GM18526 (cell line): ENCODE measurements around the gene TTC24.

Source experiments
- POLR2A ChIP-seq: IDR thresholded peaks from 3 replicates; pipeline ENCODE4 v1.6.1; 2011; ENCODE audit not compliant: insufficient read length; ENCODE audit errors: extremely low read depth

The TTC24 gene

GRCh38 chr1:156592158-156592909, 12.8 kb downstream of the TTC24 start:
- TF ChIP-seq POLR2A = no peak

- TF ChIP-seq POLR2A = no peak
Observed at GRCh38 chr1:156592910-156593660, 13.6 kb downstream of the TTC24 start.

- TF ChIP-seq POLR2A = no peak
Observed at GRCh38 chr1:156593661-156593989, 14.1 kb downstream of the TTC24 start.

GRCh38 chr1:156594190-156594589, 14.7 kb downstream of the TTC24 start:
- TF ChIP-seq POLR2A = no peak

- no peak for TF ChIP-seq POLR2A
Observed at GRCh38 chr1:156595016-156595415, 15.5 kb downstream of the TTC24 start.

- TF ChIP-seq POLR2A = no peak
Observed at GRCh38 chr1:156596426-156596825, 16.9 kb downstream of the TTC24 start.

GRCh38 chr1:156598125-156598524, 18.6 kb downstream of the TTC24 start:
- TF ChIP-seq POLR2A = no peak

GRCh38 chr1:156598731-156599432, 19.4 kb downstream of the TTC24 start:
- no peak for TF ChIP-seq POLR2A

- no peak for TF ChIP-seq POLR2A
Observed at GRCh38 chr1:156599811-156600210, 20.3 kb downstream of the TTC24 start.

- no peak for TF ChIP-seq POLR2A
Observed at GRCh38 chr1:156600733-156601121, 21.2 kb downstream of the TTC24 start.

GRCh38 chr1:156601122-156601830, 21.8 kb downstream of the TTC24 start, which contains the start of gene GPATCH4:
TSS of gene GPATCH4 (minus strand) at chr1:156601479.
- TF ChIP-seq POLR2A = peak; percentile 74

GRCh38 chr1:156601892-156602291, 22.4 kb downstream of the TTC24 start:
- no peak for TF ChIP-seq POLR2A

GRCh38 chr1:156602557-156602993, 23.1 kb downstream of the TTC24 start:
- no peak for TF ChIP-seq POLR2A

GRCh38 chr1:156608036-156608674, 28.6 kb downstream of the TTC24 start:
- TF ChIP-seq POLR2A = no peak

GRCh38 chr1:156608981-156609380, 29.5 kb downstream of the TTC24 start:
- no peak for TF ChIP-seq POLR2A
